IMR-90 (cell line): ENCODE results near the gene CEP152. TPM values are rescaled to one million over a fixed set of nuclear protein-coding genes. Genes with fewer than 3 reads are reported as not detected.

Source experiments
- ATAC-seq: fragments of 200-7000 bp; cut with Tn5 transposase; 2 replicates; pipeline ENCODE4 v1.9.1; 2020; ENCODE audit warnings: low read depth, mild to moderate bottlenecking, moderate library complexity
- BruUV-seq: library from RNA; stranded (reverse); fragments of 400-500 nt; replicated peaks from 2 replicates; lab custom pipeline; 2021; lab: Mats Ljungman, UMichigan
- CTCF ChIA-PET: fragments of 300-600 bp; formaldehyde crosslinking; extraction: SDS; loops from one replicate; lab custom pipeline; 2021; ENCODE audit warnings: antibody characterized with exemption; lab: Yijun Ruan, JAX
- POLR2A ChIA-PET: fragments of 300-600 bp; sonication (Branson Sonifier 250); formaldehyde crosslinking; loops from one replicate; lab custom pipeline; 2022; ENCODE audit warnings: antibody characterized with exemption; ENCODE audit not compliant: unreplicated experiment; lab: Charles Lee
- DNase-seq: peaks from one replicate; pipeline ENCODE4 v3.0.0; 2013
- H2AFZ ChIP-seq: replicated peaks from 2 replicates; pipeline ENCODE3; 2013; ENCODE audit warnings: low read length, mild to moderate bottlenecking; ENCODE audit not compliant: poor library complexity
- H2AK5ac ChIP-seq: 2 replicates; pipeline ENCODE4 v1.6.1; 2013; ENCODE audit warnings: low read depth, low read length, inconsistent platforms
- H2AK9ac ChIP-seq: replicated peaks from 2 replicates; pipeline ENCODE3; 2013; ENCODE audit warnings: mild to moderate bottlenecking, low read depth, low read length, moderate library complexity; ENCODE audit not compliant: poor library complexity
- H2BK120ac ChIP-seq: 2 replicates; pipeline ENCODE4 v1.6.1; 2013; ENCODE audit warnings: low read depth, low read length, inconsistent platforms
- H2BK15ac ChIP-seq: 3 replicates; pipeline ENCODE4 v1.6.1; 2013; ENCODE audit warnings: low read depth, low read length, inconsistent platforms
- H2BK20ac ChIP-seq: 2 replicates; pipeline ENCODE4 v1.6.1; 2013; ENCODE audit warnings: low read depth, mild to moderate bottlenecking, inconsistent platforms, low read length, moderate library complexity
- H2BK5ac ChIP-seq: 2 replicates; pipeline ENCODE4 v1.6.1; 2013; ENCODE audit warnings: mild to moderate bottlenecking, low read depth, low read length, inconsistent platforms; ENCODE audit not compliant: poor library complexity, severe bottlenecking
- H3K14ac ChIP-seq: replicated peaks from 2 replicates; pipeline ENCODE4 v1.6.1; 2013; ENCODE audit warnings: low read depth, low read length, inconsistent platforms
- H3K18ac ChIP-seq: 2 replicates; pipeline ENCODE4 v1.6.1; 2013; ENCODE audit warnings: low read depth, low read length, control low read depth
- H3K23ac ChIP-seq: 2 replicates; pipeline ENCODE4 v1.6.1; 2013; ENCODE audit warnings: low read depth, low read length, inconsistent platforms
- H3K27ac ChIP-seq: 2 replicates; pipeline ENCODE4 v1.5.1; 2013; ENCODE audit warnings: mild to moderate bottlenecking, control low read depth, low read length; ENCODE audit not compliant: insufficient read depth
- H3K27me3 ChIP-seq: 2 replicates; pipeline ENCODE4 v1.6.1; 2013; ENCODE audit warnings: low read length; ENCODE audit not compliant: control insufficient read depth, insufficient read depth
- H3K36me3 ChIP-seq: 2 replicates; pipeline ENCODE4 v1.6.1; 2013; ENCODE audit warnings: low read length, mixed read lengths; ENCODE audit not compliant: control insufficient read depth, insufficient read depth
- H3K4ac ChIP-seq: 2 replicates; pipeline ENCODE4 v1.6.1; 2013; ENCODE audit warnings: low read depth, low read length, inconsistent platforms
- H3K4me1 ChIP-seq: 2 replicates; pipeline ENCODE4 v1.6.1; 2013; ENCODE audit warnings: low read length, mixed read lengths; ENCODE audit not compliant: control insufficient read depth, insufficient read depth
- H3K4me2 ChIP-seq: 2 replicates; pipeline ENCODE4 v1.6.1; 2013; ENCODE audit warnings: low read depth, mild to moderate bottlenecking, control low read depth, low read length, moderate library complexity
- H3K4me3 ChIP-seq: 2 replicates; pipeline ENCODE4 v1.5.1; 2013; ENCODE audit warnings: low read depth, mild to moderate bottlenecking, control low read depth, low read length, moderate library complexity; ENCODE audit not compliant: insufficient read depth
- H3K56ac ChIP-seq: 2 replicates; pipeline ENCODE4 v1.6.1; 2013; ENCODE audit warnings: low read length, inconsistent platforms; ENCODE audit not compliant: insufficient read depth; ENCODE audit errors: extremely low read depth
- H3K79me1 ChIP-seq, 2 experiments: 2 replicates each; pipeline ENCODE4 v1.6.1; 2013; ENCODE audit warnings: low read length in 2 of 2, inconsistent platforms in 1 of 2, low read depth in 1 of 2
- H3K9ac ChIP-seq: 2 replicates; pipeline ENCODE4 v1.6.1; 2013; ENCODE audit warnings: low read depth, low read length, control low read depth
- H3K9me1 ChIP-seq: 2 replicates; pipeline ENCODE4 v1.6.1; 2013; ENCODE audit warnings: low read length, inconsistent platforms; ENCODE audit not compliant: insufficient read depth
- H3K9me3 ChIP-seq: 2 replicates; pipeline ENCODE4 v1.6.1; 2013; ENCODE audit warnings: low read length; ENCODE audit not compliant: control insufficient read depth, insufficient read depth
- H4K20me1 ChIP-seq: 2 replicates; pipeline ENCODE4 v1.6.1; 2013; ENCODE audit warnings: low read length, inconsistent platforms; ENCODE audit not compliant: insufficient read depth
- H4K5ac ChIP-seq: 2 replicates; pipeline ENCODE4 v1.6.1; 2013; ENCODE audit warnings: mild to moderate bottlenecking, low read depth, low read length, control low read depth
- H4K8ac ChIP-seq, 2 experiments: 2 replicates each; pipeline ENCODE4 v1.6.1; 2013; ENCODE audit warnings: low read depth in 2 of 2, low read length in 2 of 2, control low read depth in 1 of 2, inconsistent platforms in 1 of 2
- H4K91ac ChIP-seq: 2 replicates; pipeline ENCODE4 v1.6.1; 2013; ENCODE audit warnings: low read depth, low read length, inconsistent platforms; ENCODE audit not compliant: insufficient read depth
- BHLHE40 ChIP-seq: fragments of 150-350 bp; IDR thresholded peaks from 2 replicates; pipeline ENCODE4 v1.6.1; 2016; ENCODE audit warnings: mild to moderate bottlenecking, low read depth, low read length
- CEBPB ChIP-seq: IDR thresholded peaks from 2 replicates; pipeline ENCODE4 v1.6.1; 2012; ENCODE audit warnings: low read depth, low read length, improper control_type of control experiment
- CHD1 ChIP-seq: IDR thresholded peaks from 2 replicates; pipeline ENCODE4 v1.6.1; 2012; ENCODE audit warnings: low read depth, low read length, improper control_type of control experiment
- CTCF ChIP-seq: conservative IDR thresholded peaks from 2 replicates; pipeline ENCODE4 v1.5.1; 2012; ENCODE audit warnings: mild to moderate bottlenecking, low read depth, low read length, improper control_type of control experiment
- ELK1 ChIP-seq: fragments of 150-350 bp; IDR thresholded peaks from 2 replicates; pipeline ENCODE4 v1.6.1; 2016; ENCODE audit warnings: low read depth, mild to moderate bottlenecking, low read length, moderate library complexity, borderline replicate concordance
- FOS ChIP-seq: fragments of 150-350 bp; IDR thresholded peaks from 2 replicates; pipeline ENCODE4 v1.6.1; 2016; ENCODE audit warnings: low read depth, low read length
- MAZ ChIP-seq: IDR thresholded peaks from 2 replicates; pipeline ENCODE4 v1.6.1; 2012; ENCODE audit warnings: low read depth, mild to moderate bottlenecking, low read length, improper control_type of control experiment, moderate library complexity, borderline replicate concordance
- MXI1 ChIP-seq: IDR thresholded peaks from 2 replicates; pipeline ENCODE4 v1.6.1; 2012; ENCODE audit warnings: low read depth, mild to moderate bottlenecking, low read length, moderate library complexity, borderline replicate concordance
- POLR2A ChIP-seq: IDR thresholded peaks from 2 replicates; pipeline ENCODE4 v1.6.1; 2012; ENCODE audit warnings: mild to moderate bottlenecking, low read depth, low read length
- RFX5 ChIP-seq: IDR thresholded peaks from 2 replicates; pipeline ENCODE4 v1.8.0; 2012; ENCODE audit warnings: low read depth, mild to moderate bottlenecking, low read length, moderate library complexity
- SMC3 ChIP-seq: fragments of 150-350 bp; IDR thresholded peaks from 2 replicates; pipeline ENCODE4 v1.6.1; 2016; ENCODE audit warnings: low read depth, mild to moderate bottlenecking, antibody characterized with exemption, low read length, moderate library complexity
- WGBS, 2 experiments: methylation state at CpG; one replicate each; pipeline versions ENCODE4 v1.1.5 to v1.1.7; 2013; ENCODE audit warnings: missing lambda C conversion rate in 2 of 2; ENCODE audit not compliant: insufficient read length in 1 of 2; ENCODE audit errors: extremely low coverage in 2 of 2; 5-methylcytosine and 5-hydroxymethylcytosine counted together
- dilution Hi-C: fragments of 300-500 bp; cut with HindIII; formaldehyde crosslinking; loops from one replicate; pipeline ENCODE4 v1.14.3; 2018; ENCODE audit warnings: low sequenced_read_pairs; ENCODE audit not compliant: unreplicated experiment
- in situ Hi-C: fragments of 300-500 bp; cut with MboI; formaldehyde crosslinking; loops from 3 replicates; pipeline ENCODE4 v1.14.3; 2019; ENCODE audit warnings: low sequenced_read_pairs, inconsistent platforms, mixed read lengths
- intact Hi-C: fragments of 100-400 bp; cut with micrococcal nuclease; formaldehyde crosslinking; loops from 2 replicates; pipeline ENCODE4 v1.10.0; 2022
- polyA plus RNA-seq, 3 experiments: library from polyadenylated mRNA; depleted of rRNA; stranded (reverse); fragments of >200 nt; gene quantifications; 2 replicates each; pipeline ENCODE4 v1.2.3, GENCODE V29; 2012; ENCODE audit warnings: low replicate concordance in 1 of 3
- total RNA-seq: library from RNA; depleted of rRNA; stranded (reverse); fragments of >200 nt; gene quantifications from 2 replicates; pipeline ENCODE4 v1.2.3, GENCODE V29; 2012

Gene CEP152
- total and polyA plus RNA-seq, 2 of the 4 experiments (the other 2 are of a cell fraction): 2.1 to 7.3 TPM

GRCh38 chr15:48759921-48760320 is 50.9 kb downstream of the CEP152 start:
- no peak for TF ChIP-seq CEBPB
- TF ChIP-seq MAZ: no peak
- no peak for TF ChIP-seq CHD1
- no peak for TF ChIP-seq FOS
- TF ChIP-seq BHLHE40: no peak
- no peak for TF ChIP-seq POLR2A
- TF ChIP-seq SMC3: no peak
- TF ChIP-seq RFX5: no peak
- TF ChIP-seq ELK1: no peak
- TF ChIP-seq MXI1: no peak
- no peak for TF ChIP-seq CTCF
- no peak overlapping the region for H3K18ac ChIP-seq
- no peaks in the 10 kb centered on the region for H3K9me1 ChIP-seq
- H2BK15ac ChIP-seq: no peak overlapping the region
- H3K4me3 ChIP-seq: no peak overlapping the region
- ATAC-seq: no peak
- no peak overlapping the region for H3K4ac ChIP-seq
- H2AK5ac ChIP-seq: no peak overlapping the region
- no peaks in the 10 kb centered on the region for H4K20me1 ChIP-seq
- no peak overlapping the region for H3K14ac ChIP-seq
- H2BK120ac ChIP-seq: no peak overlapping the region
- BruUV-seq: no TSS peak
- H4K8ac ChIP-seq: no peak overlapping the region
- no peak overlapping the region for H3K23ac ChIP-seq
- H2BK20ac ChIP-seq: no peak overlapping the region
- intact Hi-C loops (no loop called here), in situ Hi-C loops (no loop called here), dilution Hi-C loops (no loop called here)
- 0 out of 4 replicates have a peak, but pooled peaks cover 0 to 4% of the 10 kb centered on the region in 2 experiments for H3K79me1 ChIP-seq
- H3K56ac ChIP-seq: no peak overlapping the region
- H2AK9ac ChIP-seq: no peak overlapping the region
- no peak overlapping the region for H3K4me2 ChIP-seq
- ChIA-PET POLR2A (no interaction called here), CTCF (interaction anchor here (0.6 kb wide), 1 partner anchor 337 kb away, joined by 3 read pairs; no protein-coding TSS in a partner anchor)
- H3K9ac ChIP-seq: no peak overlapping the region
- H2AFZ ChIP-seq: no peak overlapping the region
- peak overlapping the region; percentile 23; the same call in 1 of the 2 replicates for H4K5ac ChIP-seq
- no peak overlapping the region for H2BK5ac ChIP-seq
- no peaks in the 10 kb centered on the region; the same call in 1 of the 2 replicates for H3K36me3 ChIP-seq
- H3K9me3 ChIP-seq: no peaks in the 10 kb centered on the region
- no peak overlapping the region for H4K91ac ChIP-seq
- H3K27ac ChIP-seq: no peak overlapping the region
- H3K27me3 ChIP-seq: no peaks in the 10 kb centered on the region
- DNase-seq: no peak
- no CpG with 5 or more reads among the region's 1 CpG for WGBS, 2 experiments
- H3K4me1 ChIP-seq: peaks cover 3% of the 10 kb centered on the region; the same call in 1 of the 2 replicates
